Skeletal muscle satellite cell (primary cell): ENCODE data around the gene ULK3. TPM values are rescaled to one million over a fixed set of nuclear protein-coding genes. Genes with fewer than 3 reads are reported as not detected.
A peak's percentile ranks its signal among the peaks of the same experiment; 100 is the strongest.

Experiments used
- small RNA-seq: library from RNA; depleted of rRNA; stranded (forward); fragments of <200 nt; gene quantifications from one replicate; pipeline ENCODE3, GENCODE V24; 2012

ULK3 gene

Small RNA genes within 50 kb of the gene (small RNA-seq; reads per million reads assigned to genes)
- not detected for gene CPLX3
- not detected for gene MIR4513
- 0.84 reads per million, percentile 20 among the genes with 10 or more reads in this experiment for gene MIR6882
